Activated naive CD8-positive, alpha-beta T cell treated with anti-CD3 and anti-CD28 coated beads, Interleukin-2, amount 10 ng/mL, durations not matched to agents 7 days and 5 days (primary cell): ENCODE measurements around the gene ZNF674. TPM values are rescaled to one million over a fixed set of nuclear protein-coding genes. Genes with fewer than 3 reads are reported as not detected.
A peak's percentile ranks its signal among the peaks of the same experiment; 100 is the strongest.

Experiments used
- ATAC-seq: fragments of 150-1000 bp; cut with Tn5 transposase; one replicate; pipeline ENCODE4 v1.10.0; 2021; ENCODE audit warnings: low read depth, moderate library complexity
- POLR2A ChIA-PET: fragments of 350-600 bp; sonication (Branson Sonifier 250); formaldehyde crosslinking; loops from one replicate; lab custom pipeline; 2021; ENCODE audit warnings: antibody characterized with exemption; lab: Charles Lee
- DNase-seq: peaks from one replicate; pipeline ENCODE4 v3.0.0; 2021
- H3K27ac Mint-ChIP-seq: one replicate; pipeline ENCODE4 v1.8.0; 2022; ENCODE audit warnings: mild to moderate bottlenecking, mixed read lengths
- H3K27me3 Mint-ChIP-seq: one replicate; pipeline ENCODE4 v1.8.0; 2022; ENCODE audit warnings: mild to moderate bottlenecking, moderate library complexity, mixed read lengths
- H3K36me3 Mint-ChIP-seq: one replicate; pipeline ENCODE4 v1.8.0; 2021; ENCODE audit warnings: mild to moderate bottlenecking, mixed read lengths
- H3K4me1 Mint-ChIP-seq: one replicate; pipeline ENCODE4 v1.8.0; 2021; ENCODE audit warnings: mixed read lengths
- H3K4me3 Mint-ChIP-seq: one replicate; pipeline ENCODE4 v1.8.0; 2022; ENCODE audit warnings: mild to moderate bottlenecking, moderate library complexity, mixed read lengths
- H3K9me3 Mint-ChIP-seq: one replicate; pipeline ENCODE4 v1.8.0; 2021; ENCODE audit warnings: mixed read lengths
- total RNA-seq, 2 experiments: library from RNA; stranded (reverse); gene quantifications; one replicate each; pipeline ENCODE4 v1.2.3, GENCODE V29; 2021

The ZNF674 gene
- 1 to 10 TPM; 4.7 to 5.4 TPM for total RNA-seq

DNA sequence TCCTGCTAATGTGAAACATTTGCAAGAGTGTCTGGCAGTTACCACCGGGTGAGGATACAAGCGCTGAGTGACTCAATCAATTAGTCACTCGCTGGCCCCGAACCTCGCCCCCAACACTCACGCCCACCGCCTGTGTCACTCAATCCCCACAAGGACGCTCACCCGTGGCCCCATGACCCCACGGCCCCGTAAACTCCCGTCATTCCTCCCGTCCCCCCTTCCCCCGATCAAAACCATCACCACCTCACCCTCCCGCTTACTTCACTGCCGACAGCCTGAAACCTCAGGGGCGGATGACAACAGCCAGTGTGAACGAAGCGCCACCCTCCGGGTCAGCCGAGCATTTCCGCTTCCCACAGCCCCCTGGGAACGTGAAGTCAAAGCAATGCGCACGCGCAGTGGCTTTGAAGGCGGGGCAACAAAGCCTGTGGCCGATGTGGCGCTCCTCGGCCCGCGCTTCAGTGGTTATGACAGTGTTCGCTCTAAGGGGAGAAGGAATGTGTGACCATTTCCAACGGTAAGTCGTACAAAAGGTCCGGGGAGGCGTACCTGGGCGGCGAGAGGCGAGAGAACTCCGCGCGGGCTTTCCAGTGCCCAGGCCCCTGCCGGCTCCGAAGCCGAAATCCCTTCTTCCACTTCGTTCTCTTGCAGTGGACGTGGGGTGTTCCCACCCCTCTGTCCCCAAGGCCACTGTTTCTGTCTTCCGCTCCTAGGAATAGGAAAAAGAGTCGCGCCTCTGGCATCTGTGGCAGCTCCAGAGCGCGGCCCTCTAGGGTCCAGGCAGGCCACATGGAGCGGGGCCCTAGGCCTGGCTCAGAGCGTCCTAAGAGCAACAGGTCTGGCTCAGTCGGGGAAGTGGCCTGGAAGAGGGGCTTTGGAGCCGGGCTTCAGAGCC, at the start of gene ZNF674:
Gene ZNF674, minus strand, starts transcription at position 311 of the 895 bp plus-strand sequence. CDS start 3,334 bp downstream, outside the sequence.
- POLR2A ChIA-PET = no interaction called here
- H3K27ac Mint-ChIP-seq = peak within 1 kb of the TSS; percentile 99
- H3K27me3 Mint-ChIP-seq = no peaks in the 10 kb centered on the region
- no peaks in the 10 kb centered on the region for H3K9me3 Mint-ChIP-seq
- ATAC-seq (peak; percentile 95), DNase-seq (peak; percentile 90)
- H3K4me1 Mint-ChIP-seq = peaks cover 23% of the 10 kb centered on the region
- peaks cover 6% of the 10 kb centered on the region for H3K36me3 Mint-ChIP-seq
- H3K4me3 Mint-ChIP-seq = peak within 1 kb of the TSS; percentile 97

GRCh38 chrX:46589977-46590723, 44.9 kb upstream of the ZNF674 start:
- Mint-ChIP-seq H3K27me3 (no peaks in the 10 kb centered on the region), H3K27ac (no peak overlapping the region), H3K9me3 (no peaks in the 10 kb centered on the region), H3K36me3 (peaks cover 9% of the 10 kb centered on the region), H3K4me1 (peaks cover 16% of the 10 kb centered on the region), H3K4me3 (no peak overlapping the region)
- no peak for DNase-seq
- POLR2A ChIA-PET = no interaction called here
- no peak for ATAC-seq

- Mint-ChIP-seq H3K4me3 (peak overlapping the region; percentile 66), H3K4me1 (peaks cover 16% of the 10 kb centered on the region), H3K36me3 (peaks cover 7% of the 10 kb centered on the region), H3K27ac (peak overlapping the region; percentile 86), H3K27me3 (no peaks in the 10 kb centered on the region), H3K9me3 (no peaks in the 10 kb centered on the region)
- DNase-seq (no peak), ATAC-seq (peak; percentile 50)
- POLR2A ChIA-PET = interaction anchor here (0.9 to 1.4 kb wide), 3 partner anchors 12 to 27 kb away, joined by 3 to 5 read pairs (median 4); no protein-coding TSS in a partner anchor
These were observed 43.0 kb upstream of the ZNF674 start for GRCh38 chrX:46588263-46588662.

DNA sequence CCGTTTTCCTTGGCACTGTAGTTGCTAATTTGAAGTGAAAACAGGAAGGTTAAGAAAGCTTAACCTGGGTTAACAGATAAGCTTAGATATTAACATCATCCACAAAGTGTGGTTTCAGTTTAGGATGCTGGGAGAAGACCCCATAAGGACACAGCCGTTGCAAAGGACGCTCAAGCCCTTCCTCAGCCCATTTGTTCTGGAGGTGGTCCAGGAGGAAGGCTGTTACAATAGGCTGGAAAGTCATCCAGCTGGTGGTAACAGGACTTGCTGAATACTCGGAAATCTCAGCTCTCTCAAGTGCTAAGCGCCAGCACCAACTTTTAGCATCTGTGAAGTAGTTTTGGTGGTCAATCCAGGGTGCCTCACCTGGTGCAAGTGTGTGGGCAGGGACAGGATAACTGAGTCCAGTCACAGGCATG, 42.5 kb upstream of the ZNF674 start:
- POLR2A ChIA-PET = interaction anchor here (0.6 to 1.5 kb wide), 5 partner anchors 11 to 87 kb away, joined by 3 to 5 read pairs (median 4); no protein-coding TSS in a partner anchor

DNA sequence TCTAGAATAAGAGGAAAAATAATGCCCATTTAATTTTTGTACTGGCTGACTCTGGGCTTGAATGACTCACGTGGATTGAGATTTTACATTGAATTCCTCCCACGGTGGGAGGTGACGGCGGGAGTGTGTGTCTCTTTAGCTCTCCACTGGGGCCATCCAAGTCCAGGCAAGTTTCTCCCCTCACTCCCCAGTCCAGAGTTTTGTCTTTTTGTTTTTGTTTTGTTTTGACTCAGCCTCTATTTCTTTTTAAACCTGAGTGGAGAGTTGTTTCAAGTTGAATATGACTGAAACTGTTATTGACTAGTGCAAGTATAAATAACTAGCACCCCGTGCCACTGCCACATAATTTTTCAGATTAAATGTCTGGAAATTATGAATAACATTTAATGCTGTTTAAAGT, 41.9 kb upstream of the ZNF674 start:
- no peaks in the 10 kb centered on the region for H3K27me3 Mint-ChIP-seq
- H3K4me1 Mint-ChIP-seq = peaks cover 16% of the 10 kb centered on the region
- ATAC-seq (peak; percentile 30), DNase-seq (no peak)
- POLR2A ChIA-PET = interaction anchor here (0.6 to 1.5 kb wide), 4 partner anchors 11 to 88 kb away, joined by 3 to 4 read pairs (median 4); no protein-coding TSS in a partner anchor
- no peak overlapping the region for H3K4me3 Mint-ChIP-seq
- H3K27ac Mint-ChIP-seq = peak overlapping the region; percentile 45
- H3K9me3 Mint-ChIP-seq = no peaks in the 10 kb centered on the region
- peaks cover 6% of the 10 kb centered on the region for H3K36me3 Mint-ChIP-seq

More for the DNA sequence above, 42.5 kb upstream of the ZNF674 start:
- Mint-ChIP-seq H3K9me3 (no peaks in the 10 kb centered on the region), H3K4me1 (peaks cover 16% of the 10 kb centered on the region), H3K27me3 (no peaks in the 10 kb centered on the region), H3K27ac (peak overlapping the region; percentile 86), H3K4me3 (peak overlapping the region; percentile 66), H3K36me3 (peaks cover 7% of the 10 kb centered on the region)
- ATAC-seq = no peak
- DNase-seq = no peak

DNA sequence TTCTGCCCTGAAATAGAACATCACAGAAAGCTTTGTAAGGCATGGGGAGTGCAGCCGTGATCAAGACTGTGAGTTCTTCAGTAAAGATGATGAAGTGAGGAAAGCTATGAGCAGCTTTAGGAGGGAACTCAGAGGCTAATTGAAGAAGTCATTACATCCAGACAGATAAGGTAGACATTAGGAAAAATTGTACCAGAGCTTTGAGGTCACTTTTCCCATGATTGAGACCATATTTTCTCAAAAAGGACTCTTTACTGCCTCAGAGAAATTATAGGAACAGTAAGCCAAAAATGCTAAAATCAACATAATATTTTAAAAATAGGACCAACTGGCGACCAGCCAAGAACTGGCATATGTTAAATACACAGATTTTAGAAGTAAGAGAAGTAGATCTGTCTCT, 39.5 kb upstream of the ZNF674 start:
- POLR2A ChIA-PET = no interaction called here

GRCh38 chrX:46582966-46583365, 37.7 kb upstream of the ZNF674 start:
- peaks cover 6% of the 10 kb centered on the region for H3K36me3 Mint-ChIP-seq
- H3K4me1 Mint-ChIP-seq = peaks cover 12% of the 10 kb centered on the region
- no peak overlapping the region for H3K4me3 Mint-ChIP-seq
- no peak for ATAC-seq
- H3K27ac Mint-ChIP-seq = no peak overlapping the region
- H3K27me3 Mint-ChIP-seq = no peaks in the 10 kb centered on the region
- POLR2A ChIA-PET = no interaction called here
- no peak for DNase-seq
- no peaks in the 10 kb centered on the region for H3K9me3 Mint-ChIP-seq

More for the DNA sequence above, 39.5 kb upstream of the ZNF674 start:
- no peaks in the 10 kb centered on the region for H3K27me3 Mint-ChIP-seq
- no peak overlapping the region for H3K27ac Mint-ChIP-seq
- no peak overlapping the region for H3K4me3 Mint-ChIP-seq
- H3K4me1 Mint-ChIP-seq = peaks cover 13% of the 10 kb centered on the region
- ATAC-seq = no peak
- peaks cover 1% of the 10 kb centered on the region for H3K36me3 Mint-ChIP-seq
- no peak for DNase-seq
- no peaks in the 10 kb centered on the region for H3K9me3 Mint-ChIP-seq

GRCh38 chrX:46582325-46582724, 37.1 kb upstream of the ZNF674 start:
- ATAC-seq = no peak
- H3K9me3 Mint-ChIP-seq = no peaks in the 10 kb centered on the region
- POLR2A ChIA-PET = no interaction called here
- H3K4me1 Mint-ChIP-seq = peaks cover 9% of the 10 kb centered on the region
- H3K27me3 Mint-ChIP-seq = no peaks in the 10 kb centered on the region
- DNase-seq = no peak
- no peak overlapping the region for H3K27ac Mint-ChIP-seq
- H3K4me3 Mint-ChIP-seq = no peak overlapping the region
- peaks cover 11% of the 10 kb centered on the region for H3K36me3 Mint-ChIP-seq

DNA sequence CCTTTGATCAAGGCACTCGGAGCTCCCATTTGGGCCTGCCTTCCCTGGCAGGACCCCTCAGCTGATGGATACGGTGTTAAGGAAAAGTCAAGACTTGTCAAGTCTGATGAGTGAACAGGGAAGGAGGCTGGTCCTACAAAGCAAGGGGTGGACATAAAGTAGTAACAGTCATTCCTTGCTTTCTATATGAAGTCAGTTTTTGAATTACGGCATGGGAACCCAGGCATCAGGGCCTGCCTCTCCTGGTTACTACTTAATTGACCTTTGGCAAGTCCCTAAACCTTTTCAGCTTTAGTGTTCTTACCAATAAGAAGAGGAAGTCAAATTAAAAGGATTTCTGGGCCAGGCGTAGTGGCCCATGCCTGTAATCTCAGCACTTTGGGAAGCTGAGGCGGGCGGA, 35.4 kb upstream of the ZNF674 start:
- Mint-ChIP-seq H3K27me3 (peaks cover 4% of the 10 kb centered on the region), H3K4me3 (no peak overlapping the region), H3K9me3 (no peaks in the 10 kb centered on the region), H3K36me3 (peaks cover 19% of the 10 kb centered on the region), H3K4me1 (peaks cover 12% of the 10 kb centered on the region), H3K27ac (no peak overlapping the region)
- no peak for ATAC-seq
- no peak for DNase-seq
- POLR2A ChIA-PET = no interaction called here

DNA sequence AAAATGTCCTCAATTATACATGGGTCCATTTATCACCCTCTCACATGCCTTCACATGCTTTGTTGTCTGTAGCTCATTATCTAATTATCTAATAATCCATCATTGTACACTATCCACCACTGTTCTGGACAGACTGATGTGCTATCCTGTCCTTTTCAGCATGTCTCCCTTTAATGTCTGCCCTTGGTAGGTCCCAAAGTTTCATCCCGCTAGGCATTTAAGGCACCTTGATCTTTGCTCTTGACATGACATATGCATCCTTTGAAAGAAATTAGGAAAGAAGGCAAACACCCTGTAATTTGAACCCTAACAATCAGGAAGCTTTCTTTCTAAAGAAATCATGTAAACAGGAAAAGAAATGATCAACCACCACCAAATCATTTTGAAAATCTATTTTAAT, 34.0 kb upstream of the ZNF674 start:
- no peak for DNase-seq
- ATAC-seq = no peak
- H3K4me1 Mint-ChIP-seq = peaks cover 13% of the 10 kb centered on the region
- H3K36me3 Mint-ChIP-seq = peaks cover 21% of the 10 kb centered on the region
- H3K27me3 Mint-ChIP-seq = peaks cover 4% of the 10 kb centered on the region
- H3K9me3 Mint-ChIP-seq = no peaks in the 10 kb centered on the region
- no peak overlapping the region for H3K27ac Mint-ChIP-seq
- no peak overlapping the region for H3K4me3 Mint-ChIP-seq
- POLR2A ChIA-PET = no interaction called here

DNA sequence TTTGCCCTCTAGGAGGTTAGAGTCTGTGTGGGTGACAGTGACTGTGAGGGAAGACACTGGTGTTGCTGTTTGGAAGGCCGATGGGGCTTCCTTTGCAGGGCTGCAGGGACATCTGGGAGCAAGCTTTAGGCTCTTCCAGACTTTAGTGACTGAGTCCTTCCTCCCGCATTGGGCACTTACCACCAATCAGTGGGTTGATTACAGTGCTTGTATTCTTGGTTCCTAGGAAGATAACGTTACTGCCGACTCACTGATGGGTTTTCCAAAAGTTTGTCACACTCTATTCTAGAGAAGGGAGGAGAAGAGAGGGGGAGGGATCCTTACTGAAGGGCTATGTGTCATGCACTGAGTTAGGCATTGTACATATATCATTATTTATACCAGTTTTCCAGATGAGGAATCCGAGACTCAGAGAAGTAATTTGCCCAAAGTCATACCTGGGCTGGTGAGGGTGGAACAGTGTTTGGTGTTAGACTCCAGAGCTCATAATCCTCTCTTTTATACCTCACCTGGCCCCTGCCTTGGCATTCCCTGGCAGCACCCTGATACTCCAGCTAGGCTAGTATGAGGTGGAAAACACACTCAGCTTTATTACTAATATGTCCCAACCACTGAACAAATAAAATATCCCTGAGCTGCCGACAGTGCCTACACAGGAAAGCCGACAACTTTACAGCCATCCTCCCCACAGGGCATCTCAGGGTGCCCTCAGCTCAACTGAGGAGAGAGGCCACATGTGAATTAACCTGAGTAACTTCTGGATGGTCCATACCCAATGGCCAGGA, 32.2 kb upstream of the ZNF674 start:
- POLR2A ChIA-PET = interaction anchor here (0.7 to 1.1 kb wide), 2 partner anchors 10 to 64 kb away, joined by 4 to 6 read pairs; no protein-coding TSS in a partner anchor
- Mint-ChIP-seq H3K4me1 (peaks cover 17% of the 10 kb centered on the region), H3K4me3 (peak overlapping the region; percentile 37), H3K27ac (no peak overlapping the region), H3K27me3 (peaks cover 4% of the 10 kb centered on the region), H3K9me3 (no peaks in the 10 kb centered on the region), H3K36me3 (peaks cover 21% of the 10 kb centered on the region)
- no peak for DNase-seq
- no peak for ATAC-seq

DNA sequence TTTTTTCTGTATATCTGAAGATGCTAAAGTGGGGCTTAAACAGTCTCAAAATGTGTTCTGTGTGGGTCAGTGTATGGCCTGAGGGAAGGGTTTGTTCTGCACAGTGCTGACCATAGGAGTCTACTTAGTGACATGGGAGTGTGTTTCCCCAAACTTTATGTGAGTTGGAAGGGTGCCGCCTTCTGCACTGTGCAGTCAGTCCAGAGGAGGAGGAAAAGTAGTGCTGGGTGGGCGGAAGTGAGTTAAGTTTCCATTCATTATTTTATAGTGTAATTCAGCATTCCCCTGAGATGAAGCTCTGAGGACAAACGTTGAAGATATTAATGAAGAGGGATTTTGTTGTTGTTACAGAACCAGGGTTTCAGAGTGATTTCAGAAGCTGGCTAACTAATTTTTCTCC, 31.2 kb upstream of the ZNF674 start:
- no peak for DNase-seq
- POLR2A ChIA-PET = interaction anchor here (0.7 to 1.1 kb wide), 2 partner anchors 11 to 1052 kb away, joined by 4 read pairs; no protein-coding TSS in a partner anchor

More for the DNA sequence above, 31.2 kb upstream of the ZNF674 start:
- Mint-ChIP-seq H3K9me3 (no peaks in the 10 kb centered on the region), H3K4me1 (peaks cover 25% of the 10 kb centered on the region), H3K27me3 (peaks cover 4% of the 10 kb centered on the region), H3K36me3 (peaks cover 20% of the 10 kb centered on the region), H3K27ac (no peak overlapping the region), H3K4me3 (peak overlapping the region; percentile 83)
- no peak for ATAC-seq
